ENCODE measurements around the gene BAZ2B. TPM values are rescaled to one million over a fixed set of nuclear protein-coding genes. Genes with fewer than 3 reads are reported as not detected.
"Not testable (repeated sequence)": the region's sequence is repeated elsewhere in the genome, so short reads cannot be mapped to it uniquely, and the experiment has no call there.

BAZ2B gene
- total RNA-seq, 1 experiment from 2014 or later: 54.9 TPM

DNA sequence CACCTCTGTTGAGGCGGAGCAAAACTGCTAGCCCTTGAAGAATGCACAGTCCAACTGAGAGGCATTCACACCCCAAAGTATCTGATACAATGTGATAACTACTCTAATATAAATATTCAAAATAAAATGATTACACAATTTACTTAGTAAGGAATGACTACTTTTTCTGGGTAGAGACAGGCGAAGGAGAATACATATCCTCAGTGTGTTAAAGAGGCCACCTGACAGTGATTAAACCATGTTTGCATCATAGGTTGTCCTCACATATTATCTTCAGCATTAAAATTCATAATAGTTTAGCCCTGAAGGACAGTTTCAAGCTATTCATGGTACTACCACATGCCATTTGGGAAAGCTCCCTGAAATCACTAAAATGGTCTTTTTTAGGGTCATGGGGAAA is 16.9 kb upstream of the BAZ2B start:
- Histone ChIP-seq H2BK20ac (ENCODE audit: low read depth, low read length, poor library complexity, severe bottlenecking) (no peak overlapping the region), H3T11ph (ENCODE audit: low read length) (no peak overlapping the region), H3K23ac (ENCODE audit: insufficient read length, low read depth, low read length) (no peak overlapping the region), H4K5ac (ENCODE audit: insufficient read length, low read depth, low read length) (no peak overlapping the region), H3K9me3 (ENCODE audit: control insufficient read depth, low read depth, low read length) (no peaks in the 10 kb centered on the region), H2BK15ac (ENCODE audit: low read depth, low read length) (no peak overlapping the region), H3K14ac (ENCODE audit: insufficient read depth, low read length) (no peak overlapping the region), H3K9ac (ENCODE audit: extremely low read depth, insufficient read length, low read length) (no peak overlapping the region), H3K27me3 (ENCODE audit: insufficient read depth, low read length) (no peaks in the 10 kb centered on the region), H3K56ac (ENCODE audit: insufficient read length, low read depth, low read length) (no peak overlapping the region), H2AFZ (ENCODE audit: low read length) (no peak overlapping the region), H4K8ac (replicated peaks; ENCODE audit: insufficient read length, low read depth, low read length) (no peak overlapping the region), H2BK5ac (ENCODE audit: insufficient read length, low read length) (no peak overlapping the region), H3K4me2 (ENCODE audit: insufficient read depth, insufficient read length, low read length) (no peak overlapping the region), H3K23me2 (ENCODE audit: insufficient read length, low read depth, low read length, poor library complexity, severe bottlenecking) (no peaks in the 10 kb centered on the region), H4K20me1 (ENCODE audit: control insufficient read depth, insufficient read depth, insufficient read length) (no peaks in the 10 kb centered on the region), H3K27ac (ENCODE audit: insufficient read length, low read depth, low read length) (no peak overlapping the region), H4K91ac (ENCODE audit: insufficient read length, low read depth, low read length) (no peak overlapping the region), H2BK120ac (ENCODE audit: low read depth, low read length, poor library complexity, severe bottlenecking) (no peak overlapping the region), H2AK5ac (ENCODE audit: insufficient read length, low read length) (no peak overlapping the region), H3K4ac (ENCODE audit: low read depth, low read length) (no peak overlapping the region), H3K4me1 (ENCODE audit: insufficient read depth, low read length) (no peaks in the 10 kb centered on the region), H3K18ac (ENCODE audit: insufficient read length, low read depth, low read length) (no peak overlapping the region), H3K79me2 (ENCODE audit: insufficient read depth, low read length) (no peaks in the 10 kb centered on the region), H2BK12ac (ENCODE audit: insufficient read length, low read depth, low read length) (no peak overlapping the region), H3K79me1 (ENCODE audit: insufficient read depth, low read depth, low read length, poor library complexity, severe bottlenecking) (no peaks in the 10 kb centered on the region)
- Mint-ChIP-seq H3K4me1 (peaks cover 17% of the 10 kb centered on the region in 2 experiments), H3K4me3 (no peak overlapping the region), H3K36me3 (ENCODE audit: insufficient read depth in 1 of 3, low read depth in 3 of 3) (peaks cover 0 to 7% (median 0%) of the 10 kb centered on the region in 3 experiments; a peak in 2 of 7 replicates), H3K27me3 (ENCODE audit: low read depth) (no peaks in the 10 kb centered on the region; the same call in 1 of the 2 replicates), H3K27ac (no peak overlapping the region), H3K9me3 (peaks cover 4% of the 10 kb centered on the region in 2 experiments; a peak in 2 of 5 replicates)
- TF ChIP-seq CTCF (conservative IDR thresholded peaks at IDR 0.05): no peak
- DNase-seq: no peak
- no CpG with 5 or more reads among the region's 2 CpGs for WGBS (ENCODE audit: extremely low coverage, insufficient read length, low lambda C conversion rate)

- H3K9me3 ChIP-seq (ENCODE audit: control insufficient read depth, low read depth, low read length); H3K27ac ChIP-seq (ENCODE audit: insufficient read length, low read depth, low read length); H2BK20ac ChIP-seq (ENCODE audit: low read depth, low read length, poor library complexity, severe bottlenecking); H3K56ac ChIP-seq (ENCODE audit: insufficient read length, low read depth, low read length); H2BK5ac ChIP-seq (ENCODE audit: insufficient read length, low read length); H3K23ac ChIP-seq (ENCODE audit: insufficient read length, low read depth, low read length); H3K23me2 ChIP-seq (ENCODE audit: insufficient read length, low read depth, low read length, poor library complexity, severe bottlenecking); H4K20me1 ChIP-seq (ENCODE audit: control insufficient read depth, insufficient read depth, insufficient read length); H4K5ac ChIP-seq (ENCODE audit: insufficient read length, low read depth, low read length); H3K27me3 ChIP-seq (ENCODE audit: insufficient read depth, low read length); H3K79me1 ChIP-seq (ENCODE audit: insufficient read depth, low read depth, low read length, poor library complexity, severe bottlenecking); H3K14ac ChIP-seq (ENCODE audit: insufficient read depth, low read length); H3K4me2 ChIP-seq (ENCODE audit: insufficient read depth, insufficient read length, low read length); H2BK12ac ChIP-seq (ENCODE audit: insufficient read length, low read depth, low read length); H4K8ac ChIP-seq (replicated peaks; ENCODE audit: insufficient read length, low read depth, low read length); H3K4me1 ChIP-seq (ENCODE audit: insufficient read depth, low read length); H3K27ac Mint-ChIP-seq; H3K9ac ChIP-seq (ENCODE audit: extremely low read depth, insufficient read length, low read length); H3K79me2 ChIP-seq (ENCODE audit: insufficient read depth, low read length); H2BK15ac ChIP-seq (ENCODE audit: low read depth, low read length); H4K91ac ChIP-seq (ENCODE audit: insufficient read length, low read depth, low read length); H3T11ph ChIP-seq (ENCODE audit: low read length); DNase-seq; H3K4me3 Mint-ChIP-seq; H2AFZ ChIP-seq (ENCODE audit: low read length); H2BK120ac ChIP-seq (ENCODE audit: low read depth, low read length, poor library complexity, severe bottlenecking); H3K27me3 Mint-ChIP-seq (ENCODE audit: low read depth); H3K4ac ChIP-seq (ENCODE audit: low read depth, low read length); H3K18ac ChIP-seq (ENCODE audit: insufficient read length, low read depth, low read length); H2AK5ac ChIP-seq (ENCODE audit: insufficient read length, low read length): not testable (repeated sequence)
- H3K4me1 Mint-ChIP-seq: peaks cover 6 to 17% of the 10 kb centered on the region in 2 experiments
- H3K36me3 Mint-ChIP-seq (ENCODE audit: insufficient read depth in 1 of 3, low read depth in 3 of 3): peaks cover 0 to 26% (median 7%) of the 10 kb centered on the region in 3 experiments; a peak in 4 of 7 replicates
- H3K9me3 Mint-ChIP-seq: peaks cover 5 to 30% of the 10 kb centered on the region in 2 experiments; a peak in 4 of 5 replicates
- WGBS (ENCODE audit: extremely low coverage, insufficient read length, low lambda C conversion rate): no CpG with 5 or more reads among the region's 2 CpGs
These were observed 9.3 kb upstream of the BAZ2B start for GRCh38 chr2:159625628-159626027.

All from H9 (cell line).